ENCODE results near the gene KLHL17.

Gene KLHL17

DNA sequence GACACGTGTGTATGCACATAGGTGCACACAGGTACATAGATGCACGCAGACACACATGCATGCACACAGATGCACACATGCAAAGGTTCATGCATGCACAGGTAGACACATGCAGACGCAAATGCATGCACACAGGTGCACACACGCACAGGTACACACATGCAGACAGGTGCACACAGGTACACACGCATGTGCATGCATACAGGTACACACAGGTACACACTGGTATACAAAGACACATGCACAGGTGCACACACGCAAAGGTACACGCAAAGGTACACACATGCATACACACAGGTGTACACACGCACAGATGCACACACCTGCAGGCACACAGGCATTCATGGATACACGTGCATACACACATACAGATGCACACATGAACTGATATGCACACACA is 10.1 kb upstream of the KLHL17 start:
- no peak for DNase-seq (ENCODE audit: extremely low read depth in 1 of 2, low read depth in 1 of 2)

GRCh38 chr1:950881-951280 is 9.5 kb upstream of the KLHL17 start:
- DNase-seq (ENCODE audit: extremely low read depth in 1 of 2, low read depth in 1 of 2) = no peak

DNA sequence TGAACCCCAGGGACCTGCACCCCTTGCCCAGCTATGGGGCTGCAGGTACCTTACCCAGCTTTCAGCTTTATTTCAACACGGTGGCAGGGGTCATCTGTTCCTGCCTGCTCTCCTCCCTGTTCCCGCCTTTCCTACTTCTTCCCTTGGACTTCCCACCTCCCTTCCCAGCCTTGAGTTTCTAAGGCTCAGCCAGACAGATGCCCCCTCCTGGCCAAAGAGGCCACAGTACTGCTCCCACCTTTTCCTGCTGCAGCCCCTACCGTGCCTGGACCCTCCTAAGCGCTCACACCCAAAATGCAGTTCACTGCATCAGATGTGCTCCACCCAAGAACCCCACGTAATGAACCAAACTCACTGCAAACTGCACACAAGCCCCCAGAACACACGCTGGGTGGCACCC is 9.0 kb upstream of the KLHL17 start:
- no peak for DNase-seq (ENCODE audit: extremely low read depth in 1 of 2, low read depth in 1 of 2)

DNA sequence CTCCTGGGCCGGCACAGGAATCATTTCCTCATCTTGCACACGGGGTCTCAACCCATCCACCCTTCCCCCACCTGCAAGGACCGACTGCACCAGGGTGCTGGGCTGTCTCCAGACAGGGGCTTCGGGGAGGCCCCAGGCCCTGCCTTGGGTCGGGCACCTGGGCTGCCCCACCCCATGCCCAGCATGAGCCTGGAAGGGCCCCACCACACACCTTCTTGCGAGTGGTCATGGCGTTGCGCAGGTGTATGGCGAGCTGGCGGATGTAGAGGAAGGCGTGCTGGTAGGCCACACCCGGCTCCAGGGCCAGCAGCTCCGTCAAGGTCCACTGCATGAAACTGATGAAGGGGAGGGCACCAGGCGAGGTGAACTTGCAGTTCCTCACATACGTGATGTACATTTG is 8.2 kb upstream of the KLHL17 start:
- no peak for DNase-seq (ENCODE audit: extremely low read depth in 1 of 2, low read depth in 1 of 2)

DNA sequence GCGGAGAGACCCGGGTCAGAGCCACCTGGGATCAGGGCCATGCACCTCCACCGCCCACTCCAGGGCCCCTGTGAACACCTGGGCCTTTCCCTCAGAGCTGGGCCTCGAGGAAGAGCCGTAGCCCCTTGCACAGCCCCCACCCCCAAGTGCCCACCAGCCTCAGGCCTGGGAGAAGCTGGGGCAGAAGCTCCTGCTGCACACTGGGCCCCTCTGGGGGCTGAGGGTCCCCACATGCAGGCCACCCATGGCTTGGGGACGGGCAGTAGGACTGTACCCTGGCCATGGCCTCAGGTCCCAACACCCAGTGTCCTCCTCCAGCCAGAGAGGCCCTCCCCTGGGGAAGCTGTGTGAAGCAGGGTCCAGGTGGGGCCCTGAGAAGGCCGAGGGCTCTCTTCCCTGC is 7.8 kb upstream of the KLHL17 start:
- no peak for DNase-seq (ENCODE audit: extremely low read depth in 1 of 2, low read depth in 1 of 2)

DNA sequence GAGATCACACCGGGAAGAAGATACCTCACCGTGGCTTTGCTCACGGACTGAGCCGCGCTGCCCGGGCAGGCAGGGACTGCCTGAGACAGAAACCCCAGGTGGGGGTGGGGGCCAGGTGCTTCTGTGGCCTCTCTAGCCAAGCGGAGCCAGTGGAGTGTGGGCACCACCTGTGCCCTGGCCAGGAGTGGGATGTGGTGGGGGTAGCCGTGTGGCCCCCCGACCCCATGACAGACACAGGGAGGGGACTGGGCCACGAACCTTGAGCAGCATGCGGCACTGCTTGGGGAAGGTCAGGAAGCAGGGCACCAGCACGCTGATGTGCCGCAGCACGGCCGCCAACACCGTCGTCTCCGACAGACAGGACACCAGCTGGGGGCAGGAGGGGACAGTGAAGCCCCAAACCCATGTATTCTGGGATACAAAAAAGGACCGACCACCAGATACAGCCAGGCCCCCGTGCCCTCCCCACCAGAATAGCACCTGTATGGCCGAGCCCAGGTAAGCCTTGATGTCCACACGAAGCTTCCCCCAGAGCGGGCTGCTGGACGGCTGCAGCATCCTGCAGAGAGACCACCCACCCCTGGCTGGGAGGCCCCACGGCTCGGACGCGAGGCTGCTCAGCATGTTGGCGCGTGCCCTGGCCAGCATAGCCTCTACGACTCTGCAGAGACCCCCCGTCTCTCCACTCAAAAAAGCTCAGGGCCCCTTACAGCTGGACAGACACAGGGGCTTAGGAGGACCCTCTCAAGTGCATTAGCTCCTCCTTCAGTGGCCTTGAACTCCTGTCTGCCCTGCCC is 6.7 kb upstream of the KLHL17 start:
- no peak for DNase-seq (ENCODE audit: extremely low read depth in 1 of 2, low read depth in 1 of 2)

DNA sequence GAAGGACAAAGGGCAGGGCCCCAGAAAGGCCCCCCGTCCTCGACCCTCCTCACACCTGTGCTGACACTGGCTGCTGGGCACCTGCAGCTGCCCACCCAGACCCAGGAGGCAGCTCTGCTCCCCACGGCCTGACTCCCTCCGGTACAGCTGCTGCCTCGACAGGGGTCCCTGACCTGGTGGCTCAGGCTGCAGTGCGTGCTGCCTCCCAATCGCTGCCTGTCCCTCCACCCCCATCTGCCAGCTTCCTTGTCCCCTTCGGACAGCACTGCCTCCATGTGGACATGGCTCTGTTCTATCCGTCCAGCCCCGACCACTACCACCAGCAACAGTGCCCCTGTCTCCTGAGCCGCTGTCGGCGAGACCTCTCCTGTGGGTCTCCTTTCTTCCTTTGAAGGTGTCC is 5.5 kb upstream of the KLHL17 start:
- DNase-seq (ENCODE audit: extremely low read depth in 1 of 2, low read depth in 1 of 2) = no peak

- no peak for DNase-seq (ENCODE audit: extremely low read depth in 1 of 2, low read depth in 1 of 2)
These were observed 4.9 kb upstream of the KLHL17 start for GRCh38 chr1:955474-955873.

DNA sequence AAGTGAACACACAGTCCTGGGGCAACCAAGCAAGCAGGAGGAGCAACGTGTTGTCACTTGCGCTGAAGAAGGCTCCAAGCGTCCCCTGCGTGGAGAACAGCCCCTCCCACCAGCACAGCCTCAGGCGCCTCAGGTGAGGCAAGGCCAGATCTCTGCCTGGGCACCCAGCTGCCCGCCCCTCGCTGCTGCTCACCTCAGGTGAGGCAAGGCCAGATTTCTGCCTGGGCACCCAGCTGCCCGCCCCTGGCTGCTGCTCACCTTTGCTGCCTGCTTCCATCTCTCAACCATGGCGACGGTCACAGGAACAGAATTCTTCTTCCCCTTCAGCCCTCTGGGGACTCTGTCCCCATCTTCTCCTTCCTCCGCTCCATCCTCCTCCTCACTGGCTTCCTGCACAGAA is 3.7 kb upstream of the KLHL17 start:
- no peak for DNase-seq (ENCODE audit: extremely low read depth in 1 of 2, low read depth in 1 of 2)

DNA sequence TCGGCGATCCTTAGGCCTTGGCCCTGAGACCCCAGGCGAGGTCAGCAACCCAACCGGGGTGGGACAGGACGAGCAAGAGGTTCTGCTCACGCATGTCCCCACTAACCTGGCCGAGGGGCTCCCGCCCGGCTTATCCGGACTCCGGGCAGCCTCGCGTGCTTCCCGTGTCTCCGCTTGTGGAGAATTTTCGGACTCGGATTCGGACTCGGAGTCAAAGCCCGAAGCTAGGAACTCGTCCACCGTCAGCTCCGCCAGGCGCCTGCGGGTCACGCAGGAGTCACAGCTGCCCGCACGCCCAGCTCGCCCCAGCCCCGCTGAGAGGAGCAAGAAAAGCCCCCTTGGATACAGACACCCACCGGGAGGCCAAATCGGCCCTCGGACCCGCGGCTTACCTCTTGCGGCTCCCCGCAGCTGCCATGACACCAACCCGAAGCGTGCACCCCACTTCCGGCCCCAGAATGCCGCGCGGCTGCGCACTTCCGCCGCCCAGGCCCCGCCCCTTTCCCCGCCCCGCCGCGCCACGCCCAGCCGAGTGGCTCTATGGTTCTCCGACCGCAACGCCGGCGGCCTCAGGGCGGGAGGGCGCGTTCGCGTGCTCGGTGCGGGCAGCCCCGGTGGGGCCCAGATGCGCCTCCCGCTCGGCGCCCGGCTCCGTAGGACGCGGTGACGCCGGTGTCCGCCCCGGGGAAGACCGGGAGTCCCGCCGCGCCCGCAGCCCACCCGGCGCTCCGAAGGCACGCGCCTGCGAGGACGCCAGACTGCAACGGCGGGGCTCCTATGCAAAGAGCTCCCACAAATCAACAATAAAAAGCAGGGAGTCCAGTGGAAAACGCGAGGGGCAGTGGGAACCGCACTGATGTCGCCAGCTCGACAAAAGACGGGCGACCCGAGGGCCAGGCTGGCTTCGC is 1.3 kb upstream of the KLHL17 start, which contains the start of gene NOC2L:
TSS of gene NOC2L (minus strand) at position 434 of the 908 bp plus-strand sequence. CDS start at position 418, 16 bp downstream.
- DNase-seq (ENCODE audit: extremely low read depth in 1 of 2, low read depth in 1 of 2) = peak; percentile 91 to 97

DNA sequence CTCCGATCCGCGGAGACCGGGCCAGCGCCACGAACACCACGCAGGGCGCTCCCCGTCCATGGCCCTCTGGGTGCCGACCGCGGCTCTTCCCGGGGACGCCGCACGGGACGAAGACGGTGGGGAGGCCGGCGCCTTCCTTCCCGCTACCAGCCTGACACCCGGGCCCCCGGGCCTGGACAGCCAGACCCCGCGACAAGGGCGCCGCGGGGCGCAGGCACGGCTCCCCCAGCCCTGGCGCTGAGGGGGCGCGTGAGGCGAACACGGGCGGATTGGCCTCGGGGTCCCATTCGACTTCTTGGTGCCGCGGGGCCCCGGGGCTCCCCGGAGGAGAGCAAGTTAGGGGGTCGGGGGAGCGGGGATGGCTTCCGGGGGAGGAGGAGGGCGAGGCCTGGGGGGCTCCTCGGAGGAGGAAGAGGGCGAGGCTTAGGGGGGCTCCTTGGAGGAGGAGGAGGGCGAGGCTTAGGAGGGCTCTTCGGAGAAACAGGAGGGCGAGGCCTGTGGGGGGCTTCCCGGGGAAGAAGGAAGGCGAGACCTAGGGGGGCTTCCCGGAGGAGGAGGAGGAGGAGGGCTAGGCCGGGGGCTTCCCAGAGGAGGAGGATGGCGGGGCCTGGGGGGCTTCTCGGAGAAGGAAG is 537 bp upstream of the KLHL17 start:
- no peak for DNase-seq (ENCODE audit: extremely low read depth in 1 of 2, low read depth in 1 of 2)

- no peak for DNase-seq (ENCODE audit: extremely low read depth in 1 of 2, low read depth in 1 of 2)
These were observed 817 bp downstream of the KLHL17 start for GRCh38 chr1:961132-961669.

DNA sequence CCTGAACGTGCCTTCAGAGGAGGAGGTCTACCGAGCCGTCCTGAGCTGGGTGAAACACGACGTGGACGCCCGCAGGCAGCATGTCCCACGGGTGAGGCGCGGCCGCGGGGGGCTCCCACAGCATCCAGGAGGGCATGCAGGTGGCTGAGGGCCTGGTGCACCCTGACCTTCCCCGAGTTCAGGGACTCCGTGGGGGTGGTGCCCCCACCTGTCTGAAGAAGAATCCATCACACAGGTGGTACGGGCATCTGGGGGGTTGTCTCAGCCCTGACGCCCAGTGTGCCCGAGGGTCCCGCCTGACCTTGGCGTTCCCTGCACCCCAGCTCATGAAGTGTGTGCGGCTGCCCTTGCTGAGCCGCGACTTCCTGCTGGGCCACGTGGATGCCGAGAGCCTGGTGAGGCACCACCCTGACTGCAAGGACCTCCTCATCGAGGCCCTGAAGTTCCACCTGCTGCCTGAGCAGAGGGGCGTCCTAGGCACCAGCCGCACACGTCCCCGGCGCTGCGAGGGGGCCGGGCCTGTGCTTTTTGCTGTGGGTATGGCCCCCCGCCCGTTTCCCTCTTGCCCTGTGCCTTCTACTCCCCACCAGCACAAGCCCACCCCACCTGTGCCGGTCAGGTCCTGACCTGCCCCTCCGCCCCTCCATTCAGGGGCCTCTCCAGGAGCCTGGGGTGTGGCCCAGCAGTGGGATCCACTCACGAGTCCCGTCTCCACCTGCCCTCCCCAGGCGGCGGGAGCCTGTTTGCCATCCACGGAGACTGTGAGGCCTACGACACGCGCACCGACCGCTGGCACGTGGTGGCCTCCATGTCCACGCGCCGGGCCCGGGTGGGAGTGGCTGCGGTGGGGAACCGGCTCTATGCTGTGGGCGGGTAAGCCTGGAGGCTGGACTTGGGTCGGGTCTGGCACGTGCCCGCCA is 2.3 kb downstream of the KLHL17 start:
- no peak for DNase-seq (ENCODE audit: extremely low read depth in 1 of 2, low read depth in 1 of 2)

DNA sequence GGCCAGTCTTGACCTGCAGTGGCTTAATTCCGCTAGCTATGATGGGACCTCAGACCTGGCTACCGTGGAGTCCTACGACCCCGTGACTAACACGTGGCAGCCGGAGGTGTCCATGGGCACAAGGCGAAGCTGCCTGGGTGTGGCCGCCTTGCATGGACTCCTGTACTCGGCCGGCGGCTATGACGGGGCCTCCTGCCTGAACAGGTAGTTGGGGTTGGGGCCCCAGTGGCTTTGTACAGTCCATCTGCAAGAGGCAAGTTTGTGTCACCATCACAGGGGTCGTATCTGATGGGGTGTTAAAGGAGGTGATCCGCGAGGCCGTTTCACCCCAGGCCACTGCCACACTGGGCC is 2.9 kb downstream of the KLHL17 start:
- no peak for DNase-seq (ENCODE audit: extremely low read depth in 1 of 2, low read depth in 1 of 2)

GRCh38 chr1:963746-964525 is 3.6 kb downstream of the KLHL17 start:
- DNase-seq (ENCODE audit: extremely low read depth in 1 of 2, low read depth in 1 of 2) = no peak

DNA sequence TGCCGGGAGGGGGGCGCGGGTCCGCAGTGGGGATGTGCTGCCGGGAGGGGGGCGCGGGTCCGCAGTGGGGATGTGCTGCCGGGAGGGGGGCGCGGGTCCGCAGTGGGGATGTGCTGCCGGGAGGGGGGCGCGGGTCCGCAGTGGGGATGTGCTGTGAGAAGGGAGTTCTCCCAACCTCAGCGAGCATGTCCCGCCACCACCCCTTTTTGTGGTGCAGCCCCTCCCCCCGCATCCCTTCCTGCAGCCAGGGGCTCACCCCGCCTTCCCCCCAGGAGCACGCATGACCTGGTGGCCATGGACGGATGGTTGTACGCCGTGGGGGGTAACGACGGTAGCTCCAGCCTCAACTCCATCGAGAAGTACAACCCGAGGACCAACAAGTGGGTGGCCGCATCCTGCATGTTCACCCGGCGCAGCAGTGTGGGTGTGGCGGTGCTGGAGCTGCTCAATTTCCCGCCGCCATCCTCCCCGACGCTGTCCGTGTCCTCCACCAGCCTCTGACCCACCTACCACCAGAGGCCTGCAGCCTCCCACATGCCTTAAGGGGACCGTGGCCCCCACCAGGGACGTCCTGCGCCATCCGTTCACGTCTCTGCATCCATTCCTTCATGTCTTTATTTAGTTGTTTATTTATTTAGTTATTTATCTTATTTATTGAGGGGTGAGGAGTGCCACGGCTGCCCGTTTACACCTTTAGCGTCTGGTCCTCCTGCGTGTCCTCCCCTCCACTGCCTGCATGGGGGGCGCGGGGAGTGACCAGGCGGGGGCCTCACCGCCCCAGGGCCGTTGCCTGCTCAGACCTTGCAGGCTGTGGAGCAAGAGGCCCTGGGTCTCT is 4.5 kb downstream of the KLHL17 start:
- no peak for DNase-seq (ENCODE audit: extremely low read depth in 1 of 2, low read depth in 1 of 2)

DNA sequence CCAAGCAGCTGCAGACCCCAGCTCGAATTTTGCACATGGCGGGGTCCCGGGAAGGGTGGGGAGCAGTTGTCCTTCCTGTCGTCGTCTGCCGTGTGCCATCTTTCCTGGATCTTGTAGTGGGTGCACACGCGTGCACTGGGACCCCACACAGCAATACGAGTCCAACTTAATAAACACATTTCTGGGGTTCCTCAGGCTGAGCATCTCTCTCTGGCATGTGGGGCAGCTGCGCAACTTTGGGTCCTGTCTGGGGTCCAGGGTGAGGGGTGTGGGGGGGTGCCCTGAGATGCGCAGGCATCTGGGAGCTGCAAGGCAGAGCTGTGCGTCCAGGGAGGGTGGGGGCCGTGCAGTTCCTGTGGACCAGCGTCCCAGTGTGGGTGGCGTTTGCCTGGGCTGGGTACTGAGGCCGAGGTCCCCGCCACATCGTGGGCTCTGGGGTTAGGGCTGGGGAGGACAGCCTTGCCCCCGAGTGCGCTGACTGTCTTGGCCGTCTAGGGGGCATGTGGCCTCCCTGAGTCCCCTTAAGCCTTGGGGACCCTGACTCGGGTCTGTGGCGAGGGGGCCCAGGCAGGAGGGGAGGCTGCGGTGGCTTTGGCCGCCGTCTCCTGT is 5.2 kb downstream of the KLHL17 start:
- no peak for DNase-seq (ENCODE audit: extremely low read depth in 1 of 2, low read depth in 1 of 2)

GRCh38 chr1:966135-966703 is 5.8 kb downstream of the KLHL17 start, which contains the start of gene PLEKHN1:
Gene PLEKHN1, plus strand, starts transcription at chr1:966482. Its CDS starts 50 bp downstream, at chr1:966532.
- DNase-seq (ENCODE audit: extremely low read depth in 1 of 2, low read depth in 1 of 2) = no peak

Data from stimulated activated CD8-positive, alpha-beta memory T cell treated with anti-CD3 and anti-CD28 coated beads, Interleukin-7, amount 100 ng/mL, for 48 hours (primary cell).